K562 (cell line): ENCODE results near the gene ZP1. TPM values are rescaled to one million over a fixed set of nuclear protein-coding genes. Genes with fewer than 3 reads are reported as not detected.

Experiments
- ATAC-seq: fragments of 200-7000 bp; cut with Tn5 transposase; 3 replicates; pipeline ENCODE4 v1.9.1; 2020; ENCODE audit warnings: moderate library complexity
- BruUV-seq: library from RNA; stranded (reverse); fragments of 400-500 nt; replicated peaks from 2 replicates; lab custom pipeline; 2021; lab: Mats Ljungman, UMichigan
- CTCF ChIA-PET: fragments of 300-600 bp; formaldehyde crosslinking; extraction: SDS; loops from one replicate; lab custom pipeline; 2021; ENCODE audit warnings: low intra/inter-chr PET ratio; lab: Yijun Ruan, JAX
- POLR2A ChIA-PET: fragments of 300-600, 350-650 bp; sonication (Branson Sonifier 250); formaldehyde crosslinking; extraction: SDS; loops from one replicate; lab custom pipeline; 2021; ENCODE audit warnings: antibody characterized with exemption, inconsistent platforms; lab: Yijun Ruan, JAX
- DNase-seq, 4 experiments: peaks; one replicate each; pipeline versions ENCODE4 v3.0.0 to v3.0.0-alpha.2; 2011 to 2018; ENCODE audit warnings: low spot score in 3 of 4, mixed read lengths in 3 of 4; ENCODE audit errors: extremely low read depth in 1 of 4
- FAIRE-seq: peaks from 2 replicates; lab custom pipeline; 2011; peaks lifted over from hg19 to GRCh38; lab: Jason Lieb, UNC
- H2AFZ ChIP-seq: 2 replicates; pipeline ENCODE4 v1.6.0; 2011; ENCODE audit warnings: low read depth, low read length, control low read depth, inconsistent platforms
- H3K27ac ChIP-seq: fragments of 200-600 bp; 3 replicates; pipeline ENCODE4 v1.8.0; 2011; ENCODE audit warnings: low read depth, mild to moderate bottlenecking, control low read depth, inconsistent platforms, low read length, moderate library complexity, mixed read lengths; ENCODE audit errors: extremely low read depth
- H3K27me3 ChIP-seq, 2 experiments: fragments of 300-600 bp in 1 of 2; 2 replicates in 1 of 2; 3 replicates in 1 of 2; pipeline versions ENCODE4 v1.6.0 to v1.8.0; 2011; ENCODE audit warnings: inconsistent platforms in 2 of 2, low read length in 2 of 2, mild to moderate bottlenecking in 1 of 2, mixed read lengths in 1 of 2, moderate library complexity in 1 of 2; ENCODE audit not compliant: control insufficient read depth in 2 of 2, insufficient read depth in 2 of 2
- H3K36me3 ChIP-seq: fragments of 300-600 bp; 3 replicates; pipeline ENCODE4 v1.8.0; 2011; ENCODE audit warnings: mild to moderate bottlenecking, low read length, inconsistent platforms; ENCODE audit not compliant: control insufficient read depth, insufficient read depth
- H3K4me1 ChIP-seq, 2 experiments: fragments of 200-600 bp in 1 of 2; replicated peaks in 1 of 2; 2 replicates in 1 of 2; 3 replicates in 1 of 2; pipeline versions ENCODE4 v1.5.1 to v1.8.0; 2011; ENCODE audit warnings: inconsistent platforms in 2 of 2, low read length in 2 of 2, mild to moderate bottlenecking in 1 of 2, mixed read lengths in 1 of 2, moderate library complexity in 1 of 2; ENCODE audit not compliant: control insufficient read depth in 2 of 2, insufficient read depth in 2 of 2
- H3K4me2 ChIP-seq: 2 replicates; pipeline ENCODE4 v1.6.1; 2011; ENCODE audit warnings: low read length, control low read depth, inconsistent platforms, mixed read lengths; ENCODE audit not compliant: insufficient read depth
- H3K4me3 ChIP-seq: fragments of 200-600 bp; sonication (generic), shearing (Covaris generic); 2 replicates; pipeline ENCODE4 v1.5.1; 2016; ENCODE audit warnings: control low read depth, inconsistent platforms
- H3K79me2 ChIP-seq: fragments of 200-600 bp; 3 replicates; pipeline ENCODE4 v1.8.0; 2011; ENCODE audit warnings: low read length, inconsistent platforms; ENCODE audit not compliant: control insufficient read depth, insufficient read depth
- H3K9ac ChIP-seq, 2 experiments: 2 replicates each; pipeline versions ENCODE4 v1.6.0 to v1.6.1; 2011; ENCODE audit warnings: low read depth in 2 of 2, low read length in 2 of 2, control low read depth in 1 of 2, inconsistent platforms in 1 of 2, mild to moderate bottlenecking in 1 of 2, mixed read lengths in 1 of 2; ENCODE audit not compliant: insufficient read depth in 1 of 2
- H3K9me1 ChIP-seq: one replicate; pipeline ENCODE4 v1.6.0; 2011; ENCODE audit warnings: inconsistent platforms, mild to moderate bottlenecking, low read length, moderate library complexity; ENCODE audit not compliant: control insufficient read depth, insufficient read depth
- H3K9me3 ChIP-seq: replicated peaks from 2 replicates; pipeline ENCODE4 v1.5.1; 2011; ENCODE audit warnings: low read depth, low read length, inconsistent platforms; ENCODE audit not compliant: control insufficient read depth, insufficient read depth
- H4K20me1 ChIP-seq: replicated peaks from 2 replicates; pipeline ENCODE4 v1.6.1; 2011; ENCODE audit warnings: low read length, inconsistent platforms, mixed read lengths; ENCODE audit not compliant: control insufficient read depth, insufficient read depth
- BCL6 ChIP-seq: fragments of 250-450 bp; sonication (Bioruptor Pico); IDR thresholded peaks from 2 replicates; pipeline ENCODE4 v1.4.0; 2020
- CBX3 ChIP-seq, 2 experiments: IDR thresholded peaks; 1 replicate in 1 of 2; 2 replicates in 1 of 2; pipeline ENCODE4 v1.6.1; 2012; ENCODE audit warnings: inconsistent platforms in 2 of 2, low read length in 2 of 2, borderline replicate concordance in 1 of 2, control low read depth in 1 of 2
- DACH1 ChIP-seq: fragments of 450-650 bp; IDR thresholded peaks from 2 replicates; pipeline ENCODE4 v1.6.1; 2018; ENCODE audit not compliant: partially characterized antibody
- FOXM1 ChIP-seq, 2 experiments: fragments of 450-650 bp in 1 of 2; sonication (generic) in 1 of 2; formaldehyde crosslinking in 1 of 2; IDR thresholded peaks; 2 replicates each; pipeline versions ENCODE4 v1.6.1 to v1.9.0; 2017 to 2022; ENCODE audit warnings: low read depth in 2 of 2, mild to moderate bottlenecking in 2 of 2, missing genetic modification reagents in 1 of 2, moderate library complexity in 1 of 2
- FOXP1 ChIP-seq: sonication (generic); formaldehyde crosslinking; IDR thresholded peaks from 2 replicates; pipeline ENCODE4 v1.8.0; 2022; ENCODE audit warnings: mild to moderate bottlenecking, missing genetic modification reagents
- HMBOX1 ChIP-seq: sonication (generic); IDR thresholded peaks from 2 replicates; pipeline ENCODE4 v1.6.1; 2016
- MAZ ChIP-seq, 2 experiments: fragments of 450-650 bp in 1 of 2; sonication (generic) in 1 of 2; formaldehyde crosslinking; IDR thresholded peaks in 1 of 2; conservative IDR thresholded peaks in 1 of 2; 2 replicates each; pipeline versions ENCODE4 v1.4.0 to v1.5.0; 2020; ENCODE audit warnings: mild to moderate bottlenecking in 1 of 2, missing genetic modification reagents in 1 of 2
- NR0B1 ChIP-seq: fragments of 450-650 bp; IDR thresholded peaks from one replicate; pipeline ENCODE4 v1.6.1; 2018; ENCODE audit warnings: mild to moderate bottlenecking, moderate library complexity; ENCODE audit not compliant: partially characterized antibody
- OTX1 ChIP-seq: fragments of 450-650 bp; formaldehyde crosslinking; IDR thresholded peaks from 2 replicates; pipeline ENCODE4 v1.4.0; 2022; ENCODE audit warnings: mild to moderate bottlenecking
- VEZF1 ChIP-seq: fragments of 200-800 bp; sonication (Bioruptor generic); IDR thresholded peaks from 2 replicates; pipeline ENCODE4 v1.6.1; 2017; ENCODE audit warnings: missing genetic modification characterization, missing compliant biosample characterization
- ZMIZ1 ChIP-seq, 2 experiments: fragments of 150-350 bp in 1 of 2; IDR thresholded peaks; 2 replicates each; pipeline ENCODE4 v1.6.1; 2012 to 2016; ENCODE audit warnings: low read depth in 2 of 2, low read length in 2 of 2, mild to moderate bottlenecking in 1 of 2, moderate library complexity in 1 of 2
- ZNF445 ChIP-seq: fragments of 250-450 bp; sonication (Bioruptor Pico); IDR thresholded peaks from 2 replicates; pipeline ENCODE4 v1.4.0; 2020; ENCODE audit warnings: low read depth, mild to moderate bottlenecking, moderate library complexity
- WGBS: fragments of 100-300 bp; shearing (Covaris generic); methylation state at CpG from one replicate; pipeline ENCODE4 v1.1.6; 2016; ENCODE audit warnings: low coverage, mixed read lengths; ENCODE audit not compliant: insufficient coverage; ENCODE audit errors: missing lambda C conversion rate; 5-methylcytosine and 5-hydroxymethylcytosine counted together
- in situ Hi-C: fragments of 300-500 bp; cut with MboI; formaldehyde crosslinking; loops from 4 replicates; pipeline ENCODE4 v1.15.0; 2018; ENCODE audit warnings: inconsistent platforms, mixed read lengths
- intact Hi-C: fragments of 100-400 bp; cut with micrococcal nuclease; formaldehyde crosslinking; loops from 2 replicates; pipeline ENCODE4 v1.14.2; 2022
- polyA plus RNA-seq, 8 experiments: library from polyadenylated mRNA; depleted of rRNA in 4 of 8; stranded (reverse) in 5 of 8; unstranded in 3 of 8; fragments of >200 nt; fragmentation: Nextera tagmentation in 2 of 8; fragmentation: Illumina TruSeq in 1 of 8; extraction: Ambion mirVana in 2 of 8; extraction: Trizol in 1 of 8; gene quantifications; 2 replicates each; pipeline versions ENCODE4 v1.2.1 to v1.2.3, GENCODE V29; 2011 to 2014; ENCODE audit warnings: inconsistent platforms in 1 of 8, missing spikeins in 1 of 8
- total RNA-seq, 7 experiments: library from RNA; depleted of rRNA in 6 of 7; stranded (reverse); fragments of >200 nt in 6 of 7; fragmentation: Illumina TruSeq in 2 of 7; extraction: Trizol in 2 of 7; gene quantifications; 2 replicates each; pipeline versions ENCODE4 v1.2.1 to v1.2.3, GENCODE V29; 2011 to 2021; ENCODE audit warnings: low replicate concordance in 1 of 7

ZP1 gene
- total and polyA plus RNA-seq, 9 of the 15 experiments (the other 6 are each of a cell fraction or from before 2014, with no cell fraction given) = 0.11 to 0.15 TPM; not detected in 7

- Histone ChIP-seq H3K36me3 (peaks cover 7% of the 10 kb centered on the region; the same call in 1 of the 3 replicates), H3K27ac (no peak overlapping the region), H2AFZ (no peak overlapping the region), H3K9me3 (no peaks in the 10 kb centered on the region), H3K9me1 (peaks cover 3% of the 10 kb centered on the region), H3K4me1 (peaks cover 6 to 22% of the 10 kb centered on the region in 2 experiments; a peak in 4 of 5 replicates), H3K79me2 (no peaks in the 10 kb centered on the region), H3K4me3 (no peak overlapping the region), H3K4me2 (no peak overlapping the region), H3K9ac (0 out of 4 replicates have a peak overlapping the region, but pooled peaks of 1 of the 2 experiments have one; percentile 29), H4K20me1 (no peaks in the 10 kb centered on the region), H3K27me3 (no peaks in the 10 kb centered on the region)
- in situ Hi-C loops = no loop called here
- 87% methylated on average over 11 of the region's 13 CpGs for WGBS
- no peak for FAIRE-seq
- intact Hi-C loops = no loop called here
- no peak for DNase-seq
- ChIA-PET POLR2A (interaction anchor here (1.1 to 1.4 kb wide), 2 partner anchors 13 to 15 kb away, joined by 3 read pairs; no protein-coding TSS in a partner anchor), CTCF (no interaction called here)
- no TSS peak for BruUV-seq
- no peak for ATAC-seq
- no peak for TF ChIP-seq ZMIZ1 (IDR thresholded peaks at IDR 0.05; ENCODE audit: low read depth in 2 of 2, low read length in 2 of 2)
- no peak for TF ChIP-seq NR0B1
- TF ChIP-seq OTX1 (CRISPR knock-in tag) = no peak
- no peak for TF ChIP-seq CBX3 (IDR thresholded peaks at IDR 0.05; ENCODE audit: borderline replicate concordance in 1 of 2, low read length in 2 of 2)
- no peak for TF ChIP-seq VEZF1 (CRISPR knock-in tag)
- TF ChIP-seq BCL6 (CRISPR knock-in tag) = no peak
- TF ChIP-seq FOXM1 (IDR thresholded peaks at IDR 0.05; ENCODE audit: low read depth) = no peak
- TF ChIP-seq FOXM1 (CRISPR knock-in tag; IDR thresholded peaks at IDR 0.05; ENCODE audit: low read depth) = no peak
- TF ChIP-seq ZNF445 (CRISPR knock-in tag) = no peak
- TF ChIP-seq FOXP1 = no peak
- TF ChIP-seq MAZ (CRISPR knock-in tag; conservative IDR thresholded peaks at IDR 0.05 in 1 of 2, IDR thresholded peaks at IDR 0.05 in 1 of 2) = no peak
- no peak for TF ChIP-seq DACH1
- no peak for TF ChIP-seq HMBOX1
Measured at GRCh38 chr11:60874421-60875365, 7.4 kb downstream of the ZP1 start.
